HG02623 (cell line): ENCODE measurements around the gene SEC63.
A peak's percentile ranks its signal among the peaks of the same experiment; 100 is the strongest.
"Not testable (repeated sequence)": the region's sequence is repeated elsewhere in the genome, so short reads cannot be mapped to it uniquely, and the experiment has no call there.

Experiments used
- ATAC-seq: cut with Tn5 transposase; IDR thresholded peaks from one replicate; pipeline ENCODE4 v1.9.1; 2021; ENCODE audit warnings: moderate library complexity; ENCODE audit not compliant: unreplicated experiment

Gene SEC63

DNA sequence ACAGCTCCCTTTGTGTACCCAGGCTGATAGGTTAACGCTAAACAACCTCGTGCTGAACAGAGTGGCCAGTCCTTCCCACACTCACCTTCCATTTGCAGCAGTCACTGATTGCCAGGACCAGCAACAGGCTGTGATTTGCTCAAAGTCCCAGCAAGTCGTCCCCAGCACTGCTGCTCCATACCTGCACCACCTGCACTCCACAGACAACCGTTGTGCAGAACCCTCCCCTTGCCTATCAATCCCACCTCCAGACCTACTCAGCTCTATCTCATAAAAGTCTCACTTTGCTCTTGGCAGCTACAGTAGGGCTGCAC, 90.7 kb downstream of the SEC63 start:
- ATAC-seq, result no peak

DNA sequence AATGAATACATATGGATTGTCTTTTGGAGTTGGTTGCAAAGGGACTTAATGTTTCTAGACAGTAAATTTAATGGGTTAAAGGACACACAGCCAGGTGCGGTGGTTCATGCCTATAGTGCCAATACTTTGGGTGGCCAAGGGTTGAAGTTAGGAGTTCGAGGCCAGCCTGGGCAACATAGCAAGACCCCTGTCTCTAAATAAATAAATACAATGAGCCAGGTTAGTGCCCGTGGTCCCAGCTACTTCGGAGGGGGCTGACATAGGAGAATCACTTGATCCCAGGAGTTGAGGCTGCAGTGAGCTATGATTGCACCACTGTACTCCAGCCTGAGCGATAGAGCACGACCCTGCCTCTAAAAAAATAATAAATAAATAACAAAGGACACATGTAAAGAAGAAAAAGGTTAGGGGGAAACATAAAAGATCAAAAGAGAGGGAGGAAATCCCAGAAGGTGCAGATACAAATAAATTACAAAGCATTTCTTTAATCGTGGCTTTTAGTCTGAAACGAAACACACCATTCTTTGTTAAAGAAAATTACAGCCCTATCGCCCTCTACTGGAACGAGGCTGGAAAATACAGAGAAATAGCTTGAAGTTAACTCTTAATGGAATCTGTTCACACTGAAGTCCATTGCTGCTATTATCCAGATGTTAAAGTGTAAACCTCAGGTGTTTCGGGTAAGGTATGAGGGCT, 91.3 kb downstream of the SEC63 start:
- ATAC-seq, result peak; percentile 43

DNA sequence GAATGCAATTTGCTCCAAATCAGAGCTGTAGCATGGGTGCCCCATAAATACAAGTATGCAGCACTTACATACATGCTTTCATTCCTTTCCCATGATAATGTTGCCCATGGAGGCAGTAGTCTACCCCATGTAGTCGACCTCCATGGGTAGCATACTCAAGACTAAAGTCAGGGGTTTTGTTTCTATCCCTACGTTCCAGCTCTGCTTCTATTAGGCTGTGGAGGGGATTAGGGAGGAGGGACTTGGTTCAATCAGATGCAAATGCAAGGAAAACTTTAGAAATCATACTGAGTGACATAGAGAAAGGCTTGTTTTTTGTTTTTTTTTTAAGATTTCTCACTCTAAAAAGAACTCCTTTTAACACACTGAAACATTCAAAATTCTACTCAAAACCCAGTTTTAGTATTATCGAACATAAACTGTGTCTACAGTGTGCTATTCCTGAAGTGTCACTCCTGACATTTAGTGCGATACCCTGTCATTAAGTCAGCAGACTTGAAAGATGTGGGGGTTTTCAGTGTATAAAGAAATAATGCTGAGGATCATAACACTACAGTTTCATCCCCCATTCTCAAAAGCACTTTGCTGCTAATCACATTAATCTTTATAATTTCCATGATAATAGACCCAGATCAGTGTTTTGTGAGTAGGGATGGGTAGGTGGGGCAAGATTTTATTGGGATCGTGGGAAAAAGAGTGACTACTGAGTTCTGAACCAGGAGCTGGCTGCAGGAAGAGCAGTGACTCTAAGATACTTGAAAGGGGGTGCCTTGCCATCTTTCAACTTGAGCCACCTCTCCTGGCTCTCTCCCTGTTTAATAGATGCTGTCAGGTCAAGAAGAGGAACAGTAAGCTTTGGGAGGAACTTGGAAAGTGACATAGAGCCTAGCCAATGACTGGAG, 93.5 kb downstream of the SEC63 start:
- ATAC-seq, result no peak

DNA sequence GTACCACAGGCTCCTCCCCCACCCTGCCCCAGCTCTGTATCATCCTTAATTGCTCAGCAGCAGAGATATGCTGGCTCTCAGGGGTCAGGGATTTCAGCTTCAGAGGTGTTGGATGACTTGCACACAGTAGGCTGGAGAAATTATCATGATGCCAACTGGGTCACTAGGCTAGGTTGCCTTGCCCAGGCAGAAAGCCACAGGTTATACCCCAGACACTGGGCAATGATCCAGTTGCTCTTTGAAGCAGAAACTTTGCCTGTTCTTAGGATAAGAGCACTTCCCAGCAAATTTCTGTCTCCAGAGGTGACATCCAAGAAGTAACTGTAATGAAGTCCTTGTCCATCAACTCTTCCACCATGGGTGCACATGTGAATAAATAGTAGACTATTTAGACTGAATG, 95.6 kb downstream of the SEC63 start:
- no peak for ATAC-seq

DNA sequence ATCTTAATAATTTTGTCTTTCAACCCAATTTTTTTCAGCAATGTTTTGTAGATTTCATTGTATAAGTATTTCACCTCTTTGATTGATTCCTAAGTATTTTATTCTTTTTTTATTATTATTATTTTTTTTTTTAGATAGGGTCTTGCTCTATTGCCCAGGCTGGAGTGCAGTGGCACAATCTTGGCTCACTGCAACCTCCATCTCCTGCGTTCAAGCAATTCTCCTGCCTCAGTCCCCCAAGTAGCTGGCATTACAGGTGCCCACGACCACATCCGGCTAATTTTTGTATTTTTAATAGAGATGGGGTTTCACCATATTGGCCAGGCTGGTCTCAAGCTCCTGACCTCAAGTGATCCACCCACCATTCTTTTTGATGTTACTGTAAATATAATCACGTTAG, 97.0 kb downstream of the SEC63 start:
- not testable (repeated sequence) for ATAC-seq

DNA sequence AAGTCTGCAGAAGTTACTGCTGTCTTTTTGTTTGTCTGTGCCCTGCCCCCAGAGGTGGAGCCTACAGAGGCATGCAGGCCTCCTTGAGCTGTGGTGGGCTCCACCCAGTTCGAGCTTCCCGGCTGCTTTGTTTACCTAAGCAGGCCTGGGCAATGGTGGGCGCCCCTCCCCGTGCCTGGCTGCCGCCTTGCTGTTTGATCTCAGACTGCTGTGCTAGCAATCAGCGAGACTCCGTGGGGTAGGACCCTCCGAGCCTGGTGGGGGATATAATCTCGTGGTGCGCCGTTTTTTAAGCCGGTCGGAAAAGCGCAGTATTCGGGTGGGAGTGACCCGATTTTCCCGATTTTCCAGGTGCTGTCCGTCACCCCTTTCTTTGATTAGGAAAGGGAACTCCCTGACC, 97.9 kb downstream of the SEC63 start:
- not testable (repeated sequence) for ATAC-seq

DNA sequence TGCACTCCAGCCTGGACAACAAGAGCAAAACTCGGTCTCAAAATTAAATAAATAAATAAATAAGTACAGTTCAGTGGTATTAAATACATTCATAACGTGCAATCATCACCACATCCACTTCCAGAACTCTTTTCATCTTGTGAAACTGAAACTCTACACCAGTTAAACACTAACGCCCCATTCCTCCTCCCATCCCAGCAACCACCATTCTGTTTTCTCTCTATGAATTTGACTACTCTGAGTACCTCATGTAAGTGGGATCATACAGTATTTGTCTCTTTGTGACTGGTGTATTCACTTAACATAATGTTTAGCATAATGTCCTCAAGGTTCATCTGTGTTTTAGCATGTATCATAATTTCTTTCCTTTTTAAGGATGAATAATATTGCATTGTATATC, 104.8 kb downstream of the SEC63 start:
- ATAC-seq, result no peak

DNA sequence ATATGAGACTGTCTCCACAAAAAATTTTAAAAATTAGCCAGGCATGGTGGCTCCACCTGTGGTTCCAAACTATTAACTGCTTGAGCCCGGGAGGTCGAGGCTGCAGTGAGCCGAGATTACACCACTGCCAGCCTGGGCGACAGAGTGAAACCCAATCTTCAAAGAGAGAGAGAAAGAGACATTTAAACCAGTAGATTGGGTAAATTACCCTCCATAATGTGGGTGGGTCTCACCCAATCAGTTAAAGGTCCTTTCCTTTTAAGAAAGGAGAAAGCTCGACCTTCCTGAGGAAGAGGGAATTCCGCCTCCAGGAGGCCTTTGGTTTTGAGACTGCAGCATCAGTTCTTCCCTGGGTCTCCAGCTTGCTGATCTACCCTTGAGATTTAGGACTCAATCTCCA, 108.7 kb downstream of the SEC63 start:
- ATAC-seq, result no peak

DNA sequence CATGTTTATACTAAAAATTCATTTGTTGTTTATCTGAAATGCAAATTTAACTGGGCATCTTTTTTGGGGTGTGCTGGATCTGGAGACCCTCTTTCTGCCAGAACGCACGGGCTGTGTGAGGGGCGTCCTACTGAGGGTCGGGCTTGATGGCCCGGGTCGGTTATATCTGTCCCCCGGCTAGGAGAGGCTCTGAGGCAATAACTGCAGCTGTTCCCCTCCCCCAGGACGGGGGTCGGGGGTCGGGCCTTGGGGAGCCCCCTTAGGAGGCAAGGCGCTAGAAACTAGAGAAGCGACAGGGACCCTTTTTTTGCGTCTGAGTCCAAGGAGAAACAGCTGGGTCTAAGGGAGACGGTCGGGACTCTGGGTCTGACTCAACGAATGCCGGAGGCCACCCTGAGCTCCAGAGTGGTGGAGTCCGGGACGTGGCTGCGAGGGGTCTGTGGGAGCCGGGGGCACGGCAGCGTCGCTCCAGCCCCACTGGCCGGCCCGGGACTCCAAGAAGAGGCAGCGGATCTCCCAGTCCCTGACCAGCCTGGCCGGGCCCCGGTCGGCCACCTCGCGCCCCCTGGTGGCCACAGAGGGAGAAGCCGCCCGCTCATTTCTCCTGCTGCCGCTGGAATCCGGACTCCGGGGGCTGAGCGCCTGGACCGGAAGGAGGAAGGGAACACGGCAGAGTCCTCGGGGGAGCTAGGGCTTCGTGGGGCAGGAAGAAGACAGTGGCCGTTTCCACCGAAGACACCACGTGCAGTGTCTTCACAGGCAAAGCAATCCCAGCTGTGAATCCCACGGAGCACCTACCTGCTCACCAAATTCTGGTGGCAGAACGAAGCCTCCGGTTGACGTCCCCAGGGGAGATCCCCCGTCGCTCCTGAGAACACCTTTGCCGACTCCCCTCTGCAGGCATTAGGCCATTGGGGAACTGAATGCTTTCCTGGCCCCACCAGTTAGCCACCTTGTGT, 109.9 kb downstream of the SEC63 start:
- peak; percentile 68 for ATAC-seq

DNA sequence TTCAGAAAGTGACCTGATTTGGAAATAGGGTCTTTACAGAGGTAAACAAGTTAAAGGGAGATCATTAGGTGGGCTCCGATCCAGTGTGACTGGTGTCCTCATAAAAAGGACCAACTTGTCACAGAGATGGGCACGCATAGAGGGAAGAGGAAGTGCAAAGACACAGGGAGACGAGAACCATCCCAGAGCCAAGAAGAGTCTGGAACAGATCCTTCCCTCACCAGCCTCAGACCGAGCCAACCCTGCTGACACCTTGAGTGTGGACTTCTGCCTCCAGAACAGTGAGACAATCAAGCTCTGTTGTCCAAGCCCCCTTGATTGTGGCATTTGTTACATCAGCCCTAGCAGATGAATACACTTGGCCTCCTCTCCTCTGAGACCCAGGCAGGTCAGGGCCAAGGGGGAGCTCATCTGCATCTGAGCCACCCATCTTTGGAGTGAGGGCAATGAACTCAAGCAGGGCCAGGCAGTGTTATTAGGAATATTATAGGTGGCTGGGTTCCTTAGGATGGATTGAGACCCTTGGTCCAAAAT, 111.7 kb downstream of the SEC63 start:
- ATAC-seq, result no peak

DNA sequence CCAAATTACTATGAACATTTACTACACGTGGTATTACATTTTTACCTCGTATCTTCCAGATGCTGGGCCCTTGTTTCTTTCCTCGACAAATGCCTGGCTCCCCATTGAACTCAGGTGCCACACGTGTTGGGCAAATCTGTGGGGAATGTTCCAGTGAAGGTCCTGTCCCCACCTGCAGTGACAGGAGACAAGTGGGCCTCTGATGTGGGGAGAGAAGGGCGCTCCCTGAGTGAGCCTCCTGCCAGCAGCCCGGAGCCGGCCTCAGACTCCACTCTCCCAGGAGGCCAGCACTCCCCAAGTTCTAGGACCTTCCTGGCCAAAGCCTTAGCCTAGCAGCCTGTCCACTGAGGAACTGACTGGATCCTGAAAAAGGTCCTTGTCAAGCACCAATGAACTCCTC, 112.2 kb downstream of the SEC63 start:
- no peak for ATAC-seq

DNA sequence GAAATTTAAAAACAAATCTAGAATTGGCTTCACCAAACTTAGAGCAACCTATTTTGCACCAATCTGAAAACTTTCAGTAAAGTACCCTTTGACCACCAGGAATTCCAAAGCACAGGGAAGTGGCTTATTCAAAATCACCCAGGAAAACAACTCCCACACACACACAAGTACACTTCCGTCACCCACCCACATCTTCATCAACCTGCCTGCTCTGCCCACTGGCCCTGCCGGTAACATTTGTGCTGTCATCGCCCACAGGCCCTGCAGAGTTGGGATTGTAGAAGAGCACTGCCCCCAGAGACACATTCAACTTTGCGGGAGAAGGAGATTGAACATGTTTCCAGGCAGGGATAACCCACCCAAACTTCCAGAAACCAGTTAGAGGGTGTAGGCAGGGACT, 114.6 kb downstream of the SEC63 start:
- ATAC-seq, result no peak

DNA sequence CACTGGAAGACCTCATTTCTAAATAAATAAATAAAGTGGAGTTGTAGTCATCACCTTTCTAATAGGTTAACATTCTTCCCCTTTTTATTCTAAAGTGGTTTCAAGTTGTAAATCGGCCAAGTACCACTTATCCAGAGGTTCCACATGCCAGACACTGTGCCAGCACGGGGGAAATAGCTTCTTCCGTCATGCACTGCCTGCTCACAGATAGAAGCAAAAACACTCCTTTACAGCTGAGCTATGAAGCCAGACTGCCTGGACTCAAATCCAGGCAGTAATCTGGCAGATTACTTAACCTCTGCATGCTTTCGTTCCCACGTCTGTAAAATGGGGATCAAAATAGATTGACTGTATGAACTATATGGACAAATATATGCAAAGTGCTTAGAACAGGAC, 116.7 kb downstream of the SEC63 start:
- no peak for ATAC-seq

DNA sequence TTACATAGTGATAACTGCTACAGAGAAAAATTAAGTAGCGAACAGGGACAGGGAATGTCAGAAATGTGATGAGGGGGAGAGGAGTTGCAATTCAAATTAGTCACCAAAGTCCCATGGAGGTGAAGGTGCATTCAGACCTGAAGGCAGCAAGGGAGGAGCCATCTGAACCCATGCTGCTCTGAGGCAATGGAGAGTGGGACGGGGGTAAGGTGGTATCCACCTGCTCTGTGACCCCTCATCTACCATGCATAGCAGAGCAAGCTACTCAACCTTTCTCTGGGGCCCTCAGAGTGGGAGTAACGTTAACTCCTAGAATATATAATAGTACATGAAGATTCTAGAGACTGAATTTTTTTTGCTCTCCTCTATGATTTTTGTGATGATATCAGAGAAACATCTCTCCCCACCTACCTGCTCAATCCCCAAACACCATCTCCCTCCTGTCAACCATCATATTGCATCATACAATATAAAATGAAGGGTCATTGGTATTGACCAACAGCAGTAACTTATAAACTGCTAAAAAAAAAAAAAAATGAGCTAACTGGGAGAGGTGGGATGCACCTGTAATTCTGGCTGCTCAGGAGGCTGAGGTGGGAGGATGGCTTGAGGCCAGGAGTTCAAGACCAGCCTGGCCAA, 117.3 kb downstream of the SEC63 start:
- ATAC-seq, result no peak

DNA sequence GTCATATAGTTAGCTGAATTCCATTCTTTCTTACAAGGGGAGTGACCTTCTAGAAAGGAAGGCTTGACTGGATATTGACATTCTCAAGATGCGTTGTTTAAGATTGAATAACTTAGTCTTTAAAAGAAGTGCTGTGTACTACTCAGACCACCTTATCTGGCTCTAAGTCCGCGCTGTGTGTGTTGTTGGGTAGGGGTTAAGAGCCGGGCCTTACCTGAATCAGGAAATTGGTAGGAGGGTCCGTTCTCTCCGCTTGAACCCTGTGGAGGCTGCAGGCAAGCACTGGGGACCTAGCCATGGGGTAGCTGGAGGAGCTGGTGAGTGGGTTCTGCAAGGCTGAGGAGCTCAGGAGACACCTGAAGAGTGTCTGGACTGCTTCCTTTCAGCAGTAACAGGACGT, 124.9 kb downstream of the SEC63 start:
- no peak for ATAC-seq

DNA sequence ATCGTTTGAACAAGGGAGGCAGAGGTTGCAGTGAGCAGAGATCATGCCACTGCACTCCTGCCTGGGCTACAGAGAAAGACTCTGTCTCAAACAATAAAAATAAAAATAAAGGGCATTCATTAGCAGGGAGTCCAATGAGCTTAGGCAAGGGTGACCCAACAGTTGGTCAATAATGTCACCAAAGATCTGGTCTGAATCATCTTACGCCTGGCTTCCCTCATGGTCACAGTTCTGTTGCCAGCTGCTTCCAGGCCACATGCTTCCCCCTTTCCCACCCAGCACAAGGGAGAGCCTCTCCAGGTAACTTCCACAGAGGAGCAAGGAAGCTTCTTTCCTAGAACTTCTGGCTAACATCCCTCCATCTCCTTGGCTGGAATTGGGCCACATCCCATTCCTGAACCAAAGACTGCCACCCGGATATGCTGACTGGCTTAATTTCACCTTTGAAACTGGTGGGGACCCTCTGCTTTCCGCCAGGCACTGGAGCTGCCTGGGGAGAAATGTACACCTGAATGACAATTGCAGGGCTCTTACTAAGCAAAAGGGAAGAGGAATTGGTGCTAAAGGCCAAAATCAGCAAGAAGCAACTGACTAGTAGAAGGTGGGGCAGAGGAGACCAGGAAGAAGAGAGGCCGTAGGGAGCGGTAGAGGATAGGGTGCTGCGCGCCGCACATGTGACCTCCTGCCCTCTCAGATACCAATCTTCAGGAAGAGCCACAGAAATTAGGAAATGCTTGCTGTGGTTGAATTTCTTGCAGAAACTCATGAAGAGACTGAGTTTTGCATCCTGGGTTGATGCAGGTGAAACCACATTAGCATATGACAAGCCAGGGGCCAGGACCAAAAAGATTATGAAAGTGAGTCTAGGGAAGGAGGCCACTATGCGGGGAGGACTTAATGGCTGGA, 125.6 kb downstream of the SEC63 start:
- ATAC-seq, result no peak

DNA sequence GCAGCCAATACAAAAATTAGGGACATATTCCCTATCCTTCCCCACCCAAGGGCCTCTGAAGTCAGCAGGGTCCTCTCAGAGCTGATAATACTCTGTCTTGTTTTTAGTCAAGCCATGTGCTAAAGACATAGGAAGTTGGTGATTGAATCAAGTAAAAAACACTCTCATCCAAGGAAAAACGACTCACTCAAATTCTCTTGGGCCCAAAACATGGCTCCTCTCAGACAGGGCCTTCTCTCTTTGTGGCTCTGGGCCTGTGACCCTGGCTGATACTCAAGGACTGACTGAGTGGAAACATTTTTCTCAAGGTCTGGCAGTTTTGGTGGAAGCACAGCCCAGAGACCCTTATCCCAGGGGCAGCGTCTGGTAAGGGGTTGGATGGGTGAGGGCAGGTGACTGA, 127.9 kb downstream of the SEC63 start:
- ATAC-seq, result no peak

DNA sequence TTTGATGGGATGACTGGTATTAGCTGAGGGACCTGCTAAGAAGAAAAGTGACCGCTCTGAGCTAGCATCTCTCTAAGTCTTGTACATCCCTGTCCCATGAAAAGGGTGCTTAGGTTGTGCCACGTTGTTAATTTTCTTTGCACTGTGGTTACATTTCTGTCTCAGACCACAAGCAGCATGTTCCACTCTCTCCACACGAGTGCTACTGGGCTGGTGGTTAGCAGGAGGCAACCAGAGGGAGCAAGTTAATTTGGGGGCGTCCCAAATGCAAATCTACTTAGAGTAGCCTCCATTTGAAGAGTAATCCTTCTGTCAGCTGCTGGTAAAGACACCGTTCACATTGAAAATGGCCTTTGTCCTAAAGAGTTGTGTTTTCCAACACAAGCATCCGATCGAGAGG, 130.5 kb downstream of the SEC63 start:
- ATAC-seq, result no peak

DNA sequence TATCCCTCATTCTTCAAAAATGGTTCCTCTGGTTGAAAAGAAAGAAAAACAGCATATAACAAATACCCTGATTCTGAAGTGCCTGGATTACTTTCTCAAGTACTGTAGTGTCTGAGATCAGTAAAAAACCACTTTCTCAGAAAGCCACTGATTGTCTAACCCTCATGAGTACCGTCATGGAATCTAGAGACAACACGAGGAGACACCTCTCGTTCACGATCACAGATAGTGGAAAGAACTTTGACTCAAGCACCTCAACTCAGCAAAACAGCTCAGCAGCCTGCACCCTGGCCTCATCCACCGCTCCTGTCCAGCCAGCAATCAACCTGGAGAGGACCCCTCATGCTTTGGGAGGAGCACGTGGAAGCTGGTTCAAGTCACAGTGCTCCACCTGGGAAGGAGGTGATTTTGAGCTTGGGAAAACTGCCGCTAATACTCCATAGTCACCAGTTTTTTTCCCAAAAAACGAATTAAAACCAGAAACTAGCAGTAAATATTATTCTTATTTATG, 134.9 kb downstream of the SEC63 start:
- no peak for ATAC-seq
